NCI-H146 treated with DMSO at 0.1 percent for 48 hours (cell line): ENCODE data around the gene HAND1.
A peak's percentile ranks its signal among the peaks of the same experiment; 100 is the strongest.

Source experiments
- DNase-seq: peaks from one replicate; lab custom pipeline; 2025; ENCODE audit not compliant: unreplicated experiment; lab: John Stamatoyannopoulos, UW

HAND1 gene

DNA sequence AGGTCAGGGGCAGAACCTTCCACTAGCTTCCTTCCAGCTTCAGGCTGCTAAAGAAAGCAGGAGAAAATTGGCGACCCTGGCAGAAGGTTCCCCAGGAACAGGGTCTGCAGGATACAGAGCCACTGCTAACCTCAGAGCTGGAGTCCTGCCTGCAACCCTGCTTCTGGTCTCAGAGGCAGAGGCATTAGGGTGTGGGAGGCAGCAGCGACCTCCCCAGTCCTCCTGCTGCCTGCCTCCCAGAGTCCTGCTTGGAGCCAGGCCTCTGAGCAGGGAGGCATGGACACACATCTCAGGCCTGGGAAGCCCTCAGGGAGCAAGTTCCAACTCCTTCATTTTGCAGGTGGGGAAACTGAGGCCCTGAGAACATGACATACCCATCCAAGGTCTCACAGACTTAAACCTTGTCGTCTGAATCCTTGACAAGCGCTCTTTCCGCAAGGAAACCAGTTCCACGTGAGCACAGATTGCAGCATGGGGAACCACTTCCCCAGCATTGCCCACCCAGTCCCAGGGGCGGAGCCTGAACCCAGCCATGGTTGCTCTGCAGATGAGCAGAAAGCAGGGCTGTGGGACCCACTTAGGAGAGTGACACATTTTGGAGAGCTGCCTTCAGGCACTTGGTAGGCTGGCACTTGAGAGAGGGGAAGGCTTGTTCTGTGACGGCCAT, 28.2 kb upstream of the HAND1 start:
- no peak for DNase-seq

DNA sequence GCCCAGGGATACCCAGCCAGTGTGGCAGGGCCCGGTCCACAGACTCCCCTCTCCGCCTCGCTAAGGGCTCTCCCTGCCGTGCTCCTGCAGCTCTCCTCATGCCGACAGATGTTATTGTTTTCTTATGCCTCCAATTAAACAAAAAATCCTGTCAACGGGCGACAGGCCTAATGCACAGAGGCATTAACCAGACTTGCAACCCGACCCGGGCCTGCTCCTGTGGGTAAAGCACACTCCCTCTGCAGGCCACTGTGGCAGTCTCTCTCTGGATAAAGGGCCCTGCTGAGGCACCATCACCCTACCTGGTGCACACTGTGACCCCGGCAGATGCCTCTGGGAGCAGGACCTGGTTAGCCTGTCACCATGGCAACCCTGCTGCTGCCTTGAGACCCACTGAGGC, 27.5 kb upstream of the HAND1 start:
- DNase-seq, result no peak

DNA sequence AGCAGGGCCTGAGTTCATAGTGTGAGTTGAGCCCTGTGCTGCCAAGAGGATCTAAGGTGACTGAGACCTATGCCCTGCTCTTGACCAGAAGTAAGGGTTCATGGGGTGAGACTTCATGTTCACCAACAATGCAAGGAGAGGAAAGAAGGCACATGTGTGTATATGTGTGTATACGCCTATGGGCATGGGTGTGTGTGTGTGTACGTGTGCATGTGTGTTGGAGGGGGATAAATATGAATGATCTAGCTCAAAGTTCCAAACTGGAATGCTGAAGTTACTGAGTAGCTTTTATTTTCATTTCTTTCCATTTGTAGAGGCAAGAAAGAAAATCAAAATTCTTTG, 25.6 kb upstream of the HAND1 start:
- DNase-seq, result no peak

GRCh38 chr5:154502180-154502579, 24.2 kb upstream of the HAND1 start:
- no peak for DNase-seq

DNA sequence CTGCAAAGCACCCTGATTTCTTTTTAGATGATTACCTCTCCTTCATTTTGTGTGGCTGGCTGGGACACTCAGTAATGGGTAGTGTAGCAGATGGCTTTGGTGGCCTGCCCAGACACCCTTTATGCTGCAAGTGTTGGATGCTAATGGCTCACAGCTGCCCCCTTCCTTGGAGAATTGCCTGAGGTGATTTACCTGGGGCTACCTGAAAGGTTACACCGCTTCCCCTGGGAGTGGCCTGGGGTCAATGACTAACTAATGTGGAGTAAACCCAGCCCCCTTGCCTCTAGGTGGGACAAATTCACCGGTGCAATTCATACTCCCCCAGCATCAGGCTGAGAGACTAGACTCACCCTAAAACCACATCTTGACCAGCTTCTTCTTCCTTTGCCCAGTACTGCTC, 23.5 kb upstream of the HAND1 start:
- peak; percentile 6 for DNase-seq

DNA sequence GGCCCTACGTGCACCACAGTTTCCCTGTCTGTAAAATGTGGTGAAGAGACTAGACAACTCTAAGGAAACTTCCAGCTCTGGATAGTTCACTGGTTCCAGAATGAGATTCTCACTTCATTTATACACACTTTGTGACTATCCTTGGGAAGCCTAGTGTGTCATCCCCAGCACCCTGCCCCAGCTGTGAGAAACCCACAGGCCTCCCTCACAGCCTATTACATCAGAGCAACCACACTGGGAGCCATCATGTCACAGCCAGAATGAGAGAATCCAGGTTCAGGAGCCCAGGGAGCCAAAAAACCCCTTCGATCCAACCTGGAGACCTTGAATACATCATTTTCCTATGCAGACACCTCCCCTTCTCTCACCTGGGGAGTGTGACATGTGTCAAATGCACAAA, 21.0 kb upstream of the HAND1 start:
- DNase-seq, result no peak

- no peak for DNase-seq
These were observed 20.6 kb upstream of the HAND1 start for GRCh38 chr5:154498591-154498990.

GRCh38 chr5:154494036-154494435, 16.0 kb upstream of the HAND1 start:
- no peak for DNase-seq

GRCh38 chr5:154493274-154493673, 15.2 kb upstream of the HAND1 start:
- DNase-seq, result no peak

- no peak for DNase-seq
These were observed 13.9 kb upstream of the HAND1 start for GRCh38 chr5:154491941-154492340.

- no peak for DNase-seq
These were observed 9.5 kb upstream of the HAND1 start for GRCh38 chr5:154487541-154487940.

- peak; percentile 15 for DNase-seq
These were observed 8.4 kb upstream of the HAND1 start for GRCh38 chr5:154486427-154486866.

GRCh38 chr5:154485850-154486426, 7.9 kb upstream of the HAND1 start:
- no peak for DNase-seq

DNA sequence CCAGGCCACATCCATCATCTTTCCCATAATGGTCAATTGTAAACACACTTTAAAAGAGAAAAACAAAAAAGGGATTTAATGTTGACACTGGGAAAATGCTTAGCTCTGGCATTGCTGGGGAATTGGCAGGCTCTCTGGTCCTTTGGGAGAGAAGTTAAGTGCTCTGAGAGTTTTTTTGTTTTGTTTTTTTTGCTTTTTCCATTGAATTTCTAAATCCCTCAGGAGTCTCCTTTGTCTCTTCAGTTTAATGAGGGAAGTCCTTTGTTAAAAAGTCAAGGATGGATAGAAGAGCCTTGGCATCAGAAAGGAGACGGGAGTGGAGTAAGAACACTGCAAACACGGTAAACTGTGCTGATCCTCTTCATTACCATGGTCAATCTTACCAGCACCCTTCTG, 7.1 kb upstream of the HAND1 start:
- DNase-seq, result no peak

- no peak for DNase-seq
These were observed 6.5 kb upstream of the HAND1 start for GRCh38 chr5:154484393-154485095.

- no peak for DNase-seq
These were observed 5.8 kb upstream of the HAND1 start for GRCh38 chr5:154483654-154484392.

- no peak for DNase-seq
These were observed 4.8 kb upstream of the HAND1 start for GRCh38 chr5:154482528-154483449.

DNA sequence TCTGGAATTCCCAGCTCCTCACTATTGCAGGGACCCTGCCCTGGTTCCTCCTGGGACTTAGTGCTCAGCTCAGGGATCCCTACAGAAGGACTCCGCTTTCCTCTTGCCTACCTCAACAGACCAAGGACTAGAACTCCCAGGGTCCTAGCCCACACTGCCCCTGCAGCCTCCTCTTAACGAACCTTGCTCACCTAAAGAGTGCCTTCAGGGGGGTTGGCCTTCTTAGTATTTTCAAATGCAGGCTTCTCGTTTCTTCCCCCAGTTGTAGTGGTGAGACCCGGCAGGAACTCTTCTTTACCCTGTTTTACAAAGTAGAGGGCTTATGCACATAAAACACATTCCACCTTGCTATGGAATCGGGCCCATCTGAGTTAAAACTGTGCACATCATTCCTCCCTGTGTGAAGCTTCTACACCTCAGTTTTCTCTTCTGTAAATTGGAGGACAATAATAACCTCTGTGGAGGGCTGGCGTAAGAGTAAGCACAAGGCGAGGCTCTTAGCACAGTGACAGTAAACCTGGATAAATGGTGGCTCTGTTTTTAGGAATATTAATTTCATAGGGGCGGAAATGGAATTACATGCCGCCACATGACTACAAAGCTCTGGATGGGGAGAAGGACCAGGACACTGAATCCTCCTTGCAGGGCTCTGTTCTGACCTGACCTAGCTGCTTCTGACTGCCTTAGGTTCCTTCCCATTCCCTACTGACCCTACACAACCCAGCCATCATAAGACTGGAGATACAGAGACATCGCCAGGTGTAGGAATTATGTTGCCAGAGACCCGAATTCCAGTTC, 3.8 kb upstream of the HAND1 start:
- DNase-seq, result no peak

DNA sequence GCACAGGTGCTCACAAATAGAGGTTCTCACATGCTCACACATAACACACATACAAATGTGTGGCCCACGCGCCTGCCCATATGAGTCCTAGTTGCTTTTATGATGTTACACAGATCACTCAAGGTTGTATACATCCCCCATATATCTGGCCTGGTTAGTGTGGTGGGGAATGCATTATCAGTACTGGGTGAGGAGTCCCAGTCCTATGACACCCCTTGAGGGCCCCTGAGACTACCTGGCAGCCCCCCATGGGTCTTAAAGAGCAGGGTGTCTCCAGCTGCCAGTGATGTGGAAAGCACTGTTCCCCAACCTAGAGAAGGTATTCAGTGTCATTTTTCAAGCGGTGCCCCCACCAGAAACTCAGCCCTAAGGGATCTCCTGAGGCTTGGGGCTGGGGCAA, 2.8 kb upstream of the HAND1 start:
- DNase-seq, result no peak
